NCI-H128 (cell line): ENCODE results near the gene IP6K3.

Experiments
- DNase-seq: peaks from one replicate; lab custom pipeline; 2025; ENCODE audit not compliant: unreplicated experiment; lab: John Stamatoyannopoulos, UW

Gene IP6K3

DNA sequence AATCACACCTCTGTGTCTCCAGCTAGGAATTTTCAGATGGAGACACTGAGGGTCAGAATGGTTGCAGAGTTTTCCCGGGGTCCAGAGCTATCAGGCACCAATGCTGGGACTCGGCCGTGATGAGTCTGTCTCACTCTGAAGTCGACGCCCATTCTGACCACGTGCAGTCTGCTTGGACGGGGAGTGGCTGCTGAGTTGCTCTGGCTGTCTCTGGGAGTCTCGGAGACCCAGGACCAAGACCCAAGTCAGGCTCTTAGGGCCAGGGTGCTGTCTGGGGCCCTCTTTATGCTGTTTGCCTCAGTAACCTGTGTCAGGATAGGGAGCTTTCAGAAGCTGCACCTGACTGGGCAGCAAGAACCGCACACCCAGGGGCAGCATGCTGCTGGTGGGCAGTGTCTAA lies 4.6 kb downstream of the IP6K3 start:
- no peak for DNase-seq

DNA sequence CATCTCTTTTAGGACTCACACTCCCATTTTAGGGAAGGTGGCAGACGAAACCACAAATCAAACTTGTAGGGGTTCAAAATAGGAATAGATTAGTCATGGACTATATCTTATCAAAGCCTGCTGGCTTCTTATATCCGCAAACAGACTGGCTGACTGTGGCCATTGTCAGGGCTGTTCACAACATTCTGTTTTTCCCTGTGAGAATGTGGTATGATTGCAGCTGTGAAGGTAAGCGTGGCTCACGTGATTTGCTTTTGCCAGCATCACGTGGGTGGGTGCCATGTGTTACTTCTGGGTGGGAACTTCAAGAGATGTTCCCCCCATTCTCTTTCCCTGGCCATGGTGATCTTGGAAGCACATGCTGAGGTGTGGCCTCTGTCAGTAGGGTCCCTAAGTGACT lies 5.9 kb downstream of the IP6K3 start:
- DNase-seq = no peak

DNA sequence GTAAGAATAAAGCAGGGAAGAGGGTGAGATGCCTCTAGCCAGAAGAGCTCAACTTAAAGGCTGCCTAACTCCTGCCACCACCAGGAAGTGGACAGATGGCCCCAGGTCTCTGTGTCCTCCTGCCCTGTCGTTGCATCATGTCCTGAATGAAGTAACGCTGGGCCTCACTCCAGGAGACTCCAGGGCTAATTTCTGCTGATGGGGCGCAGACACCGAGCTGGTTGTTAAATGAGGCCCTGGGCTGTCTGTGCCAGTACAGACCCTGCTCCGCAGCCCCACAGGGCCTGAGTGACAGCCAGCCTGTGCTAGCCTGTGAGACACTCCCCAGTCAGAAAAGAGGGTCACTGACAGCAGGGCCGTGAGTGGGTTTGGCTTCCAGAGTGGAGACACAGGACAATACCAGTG lies 6.5 kb downstream of the IP6K3 start:
- DNase-seq = no peak

DNA sequence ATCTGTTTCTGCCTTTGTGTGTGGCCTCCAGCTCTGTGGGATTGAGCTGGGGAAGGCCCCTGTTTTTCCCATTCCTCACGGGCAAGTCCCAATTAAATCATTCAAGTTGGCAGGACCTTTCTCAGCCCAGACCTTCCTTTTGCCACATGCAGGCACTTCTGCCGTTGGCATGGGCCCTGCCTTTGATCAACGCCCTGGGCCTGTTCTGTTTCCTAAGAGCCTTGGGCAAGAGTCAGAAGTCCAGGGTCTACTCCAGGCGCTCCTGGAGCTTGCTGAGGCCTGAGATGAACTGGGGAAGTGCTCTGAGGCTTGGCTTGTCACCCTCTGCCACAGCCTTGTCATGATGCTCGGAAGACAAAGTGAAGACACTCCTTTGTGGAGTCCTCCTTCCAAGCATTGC lies 7.1 kb downstream of the IP6K3 start:
- no peak for DNase-seq

DNA sequence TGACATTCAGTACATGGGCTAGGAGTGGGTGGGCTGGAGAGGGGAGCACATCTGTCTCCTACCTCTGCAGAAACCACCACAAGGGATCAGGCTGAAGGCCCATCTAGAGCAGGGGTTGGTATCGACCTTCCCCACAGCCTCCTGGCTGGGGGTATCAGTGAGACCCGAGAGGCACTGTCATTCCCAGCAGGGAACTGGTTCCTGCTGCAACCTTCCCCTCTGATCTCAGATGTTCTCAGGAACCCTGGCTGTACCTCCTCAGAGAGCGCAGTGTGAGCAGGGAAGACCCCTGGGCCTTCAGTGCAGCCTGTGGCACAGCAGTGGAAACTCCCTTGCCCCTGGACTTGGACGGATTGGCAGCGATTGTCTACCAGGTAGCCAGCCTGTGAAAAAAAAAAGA lies 7.8 kb downstream of the IP6K3 start:
- no peak for DNase-seq

DNA sequence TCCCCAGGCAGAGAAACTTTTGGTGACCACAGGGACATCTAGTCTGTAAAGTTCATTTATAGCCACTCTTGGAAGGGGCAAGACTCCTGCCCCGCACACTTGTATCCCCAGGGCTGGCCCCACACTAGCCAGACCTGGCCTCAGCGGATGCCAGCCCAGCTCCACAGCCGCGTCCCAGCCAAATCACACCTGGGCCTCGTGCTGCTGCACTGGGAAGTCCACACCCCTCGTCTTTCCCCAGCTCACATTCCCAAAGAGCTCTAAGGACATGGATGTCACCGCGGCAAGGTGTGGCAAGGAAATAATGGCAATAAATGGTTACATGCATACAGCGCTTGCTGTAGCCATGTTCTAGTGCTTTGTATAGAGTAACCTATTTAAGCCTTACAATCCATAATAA lies 8.6 kb downstream of the IP6K3 start:
- no peak for DNase-seq

DNA sequence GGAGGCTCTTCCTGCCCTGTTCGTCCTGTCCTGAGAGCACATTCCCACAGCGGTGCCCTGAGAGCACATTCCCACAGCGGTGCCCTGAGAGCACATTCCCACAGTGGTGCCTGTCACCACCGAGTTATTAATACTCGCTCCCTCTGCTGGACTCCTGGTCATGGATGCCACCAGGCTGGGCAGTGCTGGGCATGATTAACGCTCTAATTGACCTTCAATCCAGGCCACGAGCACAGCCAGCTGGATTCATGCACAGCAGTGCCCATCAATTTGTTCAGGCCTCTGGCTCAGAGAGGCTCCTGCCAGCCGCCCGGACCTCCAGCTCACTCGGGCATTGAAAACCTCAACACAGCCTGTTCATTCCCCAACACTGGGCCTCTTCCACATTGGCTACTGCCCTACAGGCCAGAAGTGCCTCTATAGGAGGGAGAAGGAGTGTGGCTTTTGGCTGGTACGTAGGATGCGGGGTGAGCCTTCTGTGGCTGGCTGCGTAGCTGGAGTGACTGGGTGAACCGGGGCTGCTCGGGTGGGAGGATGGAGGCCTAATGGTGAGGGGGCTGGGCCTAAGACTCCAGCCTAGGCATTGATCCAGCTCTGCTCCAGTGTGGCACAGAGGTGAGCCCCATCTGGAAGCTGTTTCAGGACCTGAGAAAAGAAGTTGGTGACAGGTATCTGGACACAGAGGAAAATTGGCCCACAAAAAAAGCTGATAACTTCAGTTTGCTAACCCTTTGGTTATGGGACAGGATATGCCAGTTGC lies 9.3 kb downstream of the IP6K3 start:
- no peak for DNase-seq

DNA sequence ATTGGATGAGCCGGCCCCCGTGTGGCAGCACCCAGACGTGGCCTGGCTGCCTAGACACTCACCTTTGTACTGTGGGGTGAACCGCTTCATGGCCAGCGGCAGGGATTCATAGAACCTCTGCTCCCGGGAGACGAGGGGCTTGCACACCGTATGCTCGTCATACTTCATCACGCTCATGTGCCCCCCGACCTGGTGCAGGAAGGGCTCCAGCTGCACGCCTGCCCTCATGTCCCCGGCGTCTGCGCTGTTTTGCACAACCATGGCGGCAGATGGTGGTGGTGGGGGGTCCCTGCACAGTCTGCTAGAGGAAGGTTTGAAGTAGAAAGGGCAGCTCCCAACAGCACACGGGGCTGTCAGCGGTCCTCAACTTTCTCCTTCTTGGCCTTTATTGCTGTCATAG lies 11.5 kb downstream of the IP6K3 start:
- DNase-seq = no peak

DNA sequence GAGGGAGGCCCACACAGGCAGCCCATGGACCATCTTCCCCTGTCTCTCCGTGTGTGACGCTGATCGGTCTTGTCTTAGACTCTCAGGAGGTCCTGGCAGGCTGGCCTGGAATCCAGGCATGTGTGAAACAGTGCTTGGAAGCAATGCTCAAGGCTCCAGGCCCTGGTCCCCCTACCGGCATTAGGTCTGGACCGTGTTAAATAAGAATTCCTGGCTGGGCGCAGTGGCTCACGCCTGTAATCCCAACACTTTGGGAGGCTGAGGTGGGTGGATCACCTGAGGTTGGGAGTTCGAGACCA lies 13.0 kb downstream of the IP6K3 start:
- no peak for DNase-seq

DNA sequence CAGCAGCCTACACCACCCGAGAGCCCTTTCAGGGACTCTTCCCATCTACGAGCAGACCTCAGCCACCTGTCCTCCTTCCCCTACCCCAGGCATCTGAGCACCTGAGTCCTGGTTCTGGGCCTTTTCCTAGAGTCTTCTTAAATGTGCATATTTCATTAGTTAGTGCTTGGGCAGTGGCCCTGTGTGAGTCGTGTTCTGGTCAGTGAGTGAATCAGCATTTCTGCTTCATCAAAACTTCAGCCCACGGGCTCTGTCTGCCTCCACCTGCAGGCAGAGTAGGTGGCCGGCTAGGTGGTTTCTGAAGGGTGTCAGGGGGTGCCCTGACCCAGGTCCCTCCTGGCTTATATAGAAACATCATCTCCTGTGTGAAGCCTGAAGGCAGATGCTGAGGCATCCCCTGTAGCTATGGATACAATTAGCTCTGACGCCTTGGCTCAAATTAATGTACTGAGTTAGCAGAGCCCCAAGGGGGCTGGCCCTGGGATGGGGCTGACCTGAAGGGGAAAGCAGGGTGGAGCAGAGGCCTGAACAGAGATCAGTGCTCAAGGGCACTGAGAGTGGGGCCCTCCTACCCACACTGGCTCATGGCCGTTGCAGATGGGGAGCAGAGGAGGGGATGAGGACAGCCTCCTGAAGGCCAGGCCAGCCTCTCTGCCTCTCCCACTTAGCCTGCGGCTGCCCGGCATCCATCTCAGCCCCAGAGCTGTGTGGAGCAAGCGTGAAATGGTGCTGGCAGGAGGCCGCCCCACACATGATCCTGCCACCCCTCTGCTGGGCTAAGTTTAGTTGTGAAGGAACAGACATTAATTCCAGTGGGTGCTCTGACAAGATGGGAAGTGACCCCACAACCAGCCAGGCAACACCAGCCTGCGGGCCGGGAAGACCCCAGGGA lies 13.6 kb downstream of the IP6K3 start:
- DNase-seq = no peak

DNA sequence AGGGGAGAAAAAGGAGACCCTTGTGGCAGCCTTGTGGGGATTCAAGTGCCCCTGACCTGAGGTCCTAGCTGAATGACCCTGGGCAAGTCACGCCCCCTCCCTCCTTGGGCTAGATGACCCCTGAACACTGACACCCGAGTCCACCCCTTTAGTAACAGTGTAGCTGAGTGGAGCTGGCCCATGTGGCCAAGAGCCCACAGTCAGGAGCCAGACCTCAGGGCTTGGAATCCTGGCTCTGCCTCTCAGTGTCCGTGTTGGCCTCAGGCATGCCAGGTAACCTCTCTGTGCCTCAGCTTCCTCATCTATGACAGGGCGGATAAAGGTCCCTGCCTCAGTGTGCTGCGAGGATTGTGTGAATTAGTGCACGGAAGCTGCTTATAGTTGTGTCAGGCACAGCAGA lies 14.3 kb downstream of the IP6K3 start:
- no peak for DNase-seq

DNA sequence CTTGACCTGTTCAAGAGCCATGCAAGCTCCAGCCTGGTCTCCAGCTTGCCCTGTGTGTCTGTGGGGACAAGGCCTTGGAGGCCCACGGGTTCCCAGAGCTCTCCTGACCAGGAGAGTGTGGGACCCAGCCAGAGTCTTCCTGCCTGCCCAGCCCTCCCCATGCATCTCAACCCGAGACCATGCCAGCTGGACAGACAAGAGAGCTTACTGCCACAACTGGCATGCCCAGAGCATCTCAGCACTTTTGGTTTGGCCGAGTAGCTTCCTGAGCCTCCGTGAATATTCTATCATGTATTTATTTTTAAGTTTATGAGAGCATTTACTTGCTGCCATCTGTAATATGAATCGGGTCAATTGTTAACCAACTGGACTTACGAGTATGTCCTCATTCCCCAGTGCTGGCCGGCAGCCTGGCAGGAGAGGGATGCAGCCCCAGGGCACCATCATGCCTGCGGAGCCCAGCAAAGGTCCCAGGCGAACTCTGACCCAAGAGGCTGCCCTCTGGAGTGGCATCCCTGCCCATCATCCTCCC lies 14.9 kb downstream of the IP6K3 start:
- no peak for DNase-seq

DNA sequence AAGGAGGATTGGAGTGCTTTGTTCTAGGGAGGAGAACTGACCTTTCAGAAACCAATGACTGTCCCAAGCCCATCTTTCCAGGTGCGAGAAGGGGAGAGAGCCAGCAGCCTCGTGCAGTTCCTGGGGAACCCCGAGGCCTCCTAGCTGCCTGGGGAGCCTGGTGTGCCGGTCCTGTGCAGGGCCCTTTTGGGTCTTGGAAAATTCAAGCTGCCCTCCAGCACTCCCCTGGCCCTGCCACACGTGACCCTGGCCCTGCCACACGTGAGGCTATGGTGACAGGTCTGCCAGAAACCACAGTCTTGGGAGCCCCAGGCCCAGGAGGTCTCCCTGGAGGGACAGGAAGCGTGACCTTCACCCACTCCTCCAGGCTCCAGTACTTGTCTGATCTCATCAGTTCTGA lies 15.7 kb downstream of the IP6K3 start:
- no peak for DNase-seq

DNA sequence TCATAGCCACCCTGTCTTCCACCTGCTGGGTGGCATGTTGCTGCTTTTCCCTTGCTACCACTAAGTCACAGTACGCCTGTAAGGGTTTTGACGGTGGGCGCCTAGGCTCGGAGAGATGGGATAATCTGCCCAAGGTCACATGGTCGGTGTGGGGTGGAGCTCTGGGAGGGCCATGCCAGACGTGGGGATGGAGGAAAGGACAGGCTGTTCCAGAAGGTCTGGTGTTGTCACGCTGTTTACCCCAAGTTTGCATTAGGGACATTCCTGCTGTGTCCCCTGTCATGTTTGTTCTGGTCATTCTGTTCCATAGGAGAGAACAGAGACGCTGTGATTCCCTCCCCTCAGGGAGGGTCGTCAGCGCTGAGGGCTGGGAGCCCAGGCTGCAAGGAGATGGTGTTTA lies 16.1 kb downstream of the IP6K3 start:
- DNase-seq = no peak

DNA sequence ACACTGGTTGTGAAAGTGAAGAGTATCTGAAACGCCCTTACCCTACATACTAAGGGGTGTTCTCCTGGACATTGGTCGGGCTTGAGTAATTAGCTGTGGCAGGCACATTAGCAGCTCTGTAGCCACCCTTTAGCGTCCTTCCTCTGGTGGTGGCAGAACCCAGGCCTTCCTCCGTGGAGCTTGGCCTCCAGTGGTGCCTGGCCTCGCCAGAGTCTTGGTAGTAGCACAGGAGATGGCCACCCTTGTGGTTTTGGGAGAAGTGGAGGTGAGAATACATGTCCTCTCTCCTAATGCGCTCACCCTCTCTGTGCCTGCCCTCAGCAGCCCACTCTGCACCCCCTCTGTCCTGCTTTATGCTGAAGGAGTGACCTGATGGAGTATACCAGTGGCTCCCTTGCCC lies 17.6 kb downstream of the IP6K3 start:
- no peak for DNase-seq

DNA sequence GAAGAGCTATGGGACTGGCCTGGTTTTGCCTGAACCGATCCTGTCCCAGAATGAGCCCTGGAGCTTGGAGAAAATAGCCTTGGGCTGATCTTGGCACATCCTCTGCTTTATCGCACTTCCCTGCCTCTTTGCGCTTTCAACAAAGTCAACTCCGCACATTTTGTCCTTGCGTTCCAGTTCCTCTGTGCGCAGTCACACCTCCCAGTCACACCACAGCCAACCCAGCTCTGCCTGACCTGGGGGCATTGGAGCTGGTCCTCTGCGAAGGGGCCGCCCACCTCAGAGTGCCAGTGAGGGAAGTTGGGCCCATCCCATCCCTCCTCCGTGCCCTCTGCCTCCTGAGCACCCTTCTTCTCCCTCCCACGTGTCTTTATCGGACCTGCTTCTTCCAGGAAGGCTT lies 18.3 kb downstream of the IP6K3 start:
- no peak for DNase-seq

DNA sequence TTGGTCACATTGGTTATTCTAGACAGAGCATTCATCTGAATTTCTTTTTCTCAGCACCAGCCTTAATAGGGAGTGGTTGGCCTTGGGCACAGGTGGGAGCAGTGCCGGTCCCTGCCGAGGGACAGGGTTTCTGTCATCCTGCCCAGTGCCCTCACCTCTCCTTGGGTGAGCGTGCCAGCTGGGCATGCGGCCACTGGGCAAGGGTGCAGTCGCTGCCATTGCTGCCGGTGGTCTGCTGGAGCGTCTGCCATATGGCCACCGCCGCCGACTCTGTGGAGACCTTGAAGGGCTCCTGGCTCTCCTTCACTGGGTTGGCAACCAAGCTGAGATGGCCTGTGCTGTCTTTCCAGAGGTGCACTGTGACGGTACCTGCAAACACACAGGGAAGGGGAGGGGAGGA lies 18.8 kb downstream of the IP6K3 start:
- DNase-seq = no peak

DNA sequence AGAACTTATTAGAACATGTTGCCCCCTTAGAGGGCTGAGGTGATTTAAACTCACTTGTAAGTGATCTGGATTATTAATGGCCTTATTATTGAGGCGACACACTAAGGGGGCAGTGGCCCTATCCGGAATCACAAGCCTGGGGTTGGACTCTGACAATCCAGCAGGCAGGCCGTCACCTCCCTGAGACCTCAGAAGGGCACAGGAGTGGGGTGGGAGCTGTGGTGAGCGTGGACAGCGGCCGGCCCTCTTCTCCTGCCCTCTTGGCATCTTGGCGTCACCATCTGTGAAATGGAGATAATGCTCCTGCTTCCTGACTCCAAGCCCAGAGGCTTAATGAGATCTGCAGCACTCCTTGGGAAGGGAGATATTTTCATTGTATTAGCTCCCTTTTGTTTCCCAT lies 19.6 kb downstream of the IP6K3 start:
- DNase-seq = no peak

DNA sequence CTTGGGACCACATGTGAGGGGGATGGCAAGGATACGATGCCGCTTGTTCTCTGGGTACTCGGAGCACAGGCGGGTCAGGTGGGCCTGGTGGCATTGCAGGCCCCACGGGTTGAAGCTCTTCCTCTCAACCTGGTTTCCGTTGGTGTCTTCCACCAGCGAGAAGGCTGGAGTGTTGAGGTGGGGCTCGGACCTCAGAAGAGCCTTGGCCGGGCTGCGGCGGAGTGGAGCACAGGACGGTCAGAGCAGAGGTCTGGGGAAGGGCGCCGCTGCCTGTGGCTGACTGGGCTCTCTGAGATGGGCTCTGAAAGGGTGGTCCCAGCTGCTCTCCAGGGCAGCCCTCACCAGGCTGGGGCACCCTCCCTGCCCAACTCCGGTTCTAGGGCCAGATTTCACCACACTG lies 20.0 kb downstream of the IP6K3 start:
- DNase-seq = no peak

DNA sequence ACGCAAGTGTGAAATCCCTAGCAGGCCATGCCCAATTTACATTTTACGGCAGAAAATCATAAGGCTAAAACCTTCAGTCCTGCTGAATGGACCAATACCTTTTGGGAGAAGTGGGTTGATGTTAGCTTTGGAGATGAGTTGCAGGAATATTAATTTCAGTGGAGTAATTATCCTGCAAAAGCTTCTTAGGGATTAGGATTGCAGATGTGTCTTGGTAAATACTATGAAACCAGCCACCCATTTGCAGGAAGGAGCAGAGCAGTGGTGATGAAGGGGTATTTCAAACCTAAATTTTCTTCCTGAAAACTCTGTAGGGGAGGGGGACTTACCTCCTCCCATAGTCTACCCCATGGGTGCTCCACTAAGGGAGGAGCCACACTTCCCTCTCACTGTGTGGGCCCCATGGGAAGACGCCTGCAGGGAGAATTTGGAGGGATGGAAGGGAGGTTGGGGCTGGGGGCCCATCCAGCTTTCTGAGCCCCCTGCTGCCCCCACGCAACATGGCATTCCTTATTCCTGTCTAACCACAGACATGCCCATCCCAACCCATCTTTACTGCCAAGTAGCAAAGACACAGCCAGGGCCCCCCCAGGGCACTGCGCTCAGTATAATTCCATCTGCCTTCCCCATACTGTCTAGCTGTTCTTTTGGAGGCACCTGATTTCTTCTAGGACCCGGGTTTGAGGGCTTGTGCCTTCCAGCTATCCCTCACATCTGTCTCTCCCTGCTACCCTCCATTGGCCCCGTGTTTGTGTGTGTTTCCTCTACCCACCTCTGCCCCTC lies 20.6 kb downstream of the IP6K3 start:
- DNase-seq = no peak

DNA sequence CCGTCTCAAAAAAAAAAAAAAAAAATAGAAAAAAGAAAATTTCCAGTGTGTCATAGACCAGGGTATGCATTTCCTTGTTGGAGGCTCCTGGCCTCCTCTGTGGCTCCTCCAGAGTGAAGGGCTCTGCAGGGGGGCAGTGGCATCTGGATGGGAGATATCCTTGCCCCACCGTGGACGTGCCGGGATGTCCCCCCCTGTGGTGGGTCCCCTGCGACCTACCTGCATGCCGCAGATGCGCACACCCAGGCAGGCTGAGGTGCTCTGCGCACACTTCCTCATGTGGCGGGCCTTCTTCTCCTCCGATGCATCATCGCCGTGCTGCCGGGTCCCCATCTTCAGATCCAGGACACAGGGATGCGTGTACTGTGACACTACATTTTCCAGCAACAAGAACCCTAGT lies 21.5 kb downstream of the IP6K3 start:
- DNase-seq = no peak
